ENCODE results near the gene HEXD. TPM values are rescaled to one million over a fixed set of nuclear protein-coding genes. Genes with fewer than 3 reads are reported as not detected.

Gene HEXD
- total RNA-seq, 4 donors from 2014 or later, result 13.9 to 31.9 (median 19.1) TPM

DNA sequence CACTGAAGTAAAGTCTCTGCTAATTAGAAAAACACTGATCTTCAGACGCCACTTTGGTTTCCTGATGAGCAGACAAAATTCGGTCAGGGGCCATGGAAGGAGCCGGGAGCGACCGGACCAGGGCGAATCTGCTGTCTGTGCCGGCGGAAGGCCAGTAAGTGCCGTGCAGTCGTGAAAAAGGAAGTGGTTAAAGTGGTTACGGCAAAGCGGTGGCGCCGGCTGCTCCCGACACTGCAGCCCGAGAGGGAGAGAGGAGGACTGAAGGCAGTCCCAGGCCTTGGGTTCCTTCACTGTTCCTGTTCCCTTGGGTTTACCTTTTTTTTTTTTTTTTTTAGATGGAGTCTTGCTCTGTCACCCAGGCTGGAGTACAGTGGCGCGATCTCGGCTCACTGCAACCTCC lies 17.3 kb upstream of the HEXD start:
- 79 to 93% methylated on average over 11 of the region's 19 CpGs for WGBS, 2 donors (ENCODE audit: low coverage in 1 of 2)
- TF ChIP-seq POLR2A (IDR thresholded peaks at IDR 0.05) (no peak), POLR2AphosphoS5 (IDR thresholded peaks at IDR 0.05) (no peak), EP300 (IDR thresholded peaks at IDR 0.05) (no peak)
- TF ChIP-seq, protein P1, sequence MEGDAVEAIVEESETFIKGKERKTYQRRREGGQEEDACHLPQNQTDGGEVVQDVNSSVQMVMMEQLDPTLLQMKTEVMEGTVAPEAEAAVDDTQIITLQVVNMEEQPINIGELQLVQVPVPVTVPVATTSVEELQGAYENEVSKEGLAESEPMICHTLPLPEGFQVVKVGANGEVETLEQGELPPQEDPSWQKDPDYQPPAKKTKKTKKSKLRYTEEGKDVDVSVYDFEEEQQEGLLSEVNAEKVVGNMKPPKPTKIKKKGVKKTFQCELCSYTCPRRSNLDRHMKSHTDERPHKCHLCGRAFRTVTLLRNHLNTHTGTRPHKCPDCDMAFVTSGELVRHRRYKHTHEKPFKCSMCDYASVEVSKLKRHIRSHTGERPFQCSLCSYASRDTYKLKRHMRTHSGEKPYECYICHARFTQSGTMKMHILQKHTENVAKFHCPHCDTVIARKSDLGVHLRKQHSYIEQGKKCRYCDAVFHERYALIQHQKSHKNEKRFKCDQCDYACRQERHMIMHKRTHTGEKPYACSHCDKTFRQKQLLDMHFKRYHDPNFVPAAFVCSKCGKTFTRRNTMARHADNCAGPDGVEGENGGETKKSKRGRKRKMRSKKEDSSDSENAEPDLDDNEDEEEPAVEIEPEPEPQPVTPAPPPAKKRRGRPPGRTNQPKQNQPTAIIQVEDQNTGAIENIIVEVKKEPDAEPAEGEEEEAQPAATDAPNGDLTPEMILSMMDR (IDR thresholded peaks at IDR 0.05), result no peak
- no peak overlapping the region for H3K4me3 ChIP-seq
- H3K4me1 ChIP-seq, result peaks cover 0 to 33% (median 7%) of the 10 kb centered on the region in 3 donors
- H3K27ac ChIP-seq, result no peak overlapping the region
- no peaks in the 10 kb centered on the region for H3K9me3 ChIP-seq
- H3K27me3 ChIP-seq, result no peaks in the 10 kb centered on the region
- ATAC-seq, result no peak
- H3K36me3 ChIP-seq, result peaks cover 0 to 88% of the 10 kb centered on the region in 2 donors

DNA sequence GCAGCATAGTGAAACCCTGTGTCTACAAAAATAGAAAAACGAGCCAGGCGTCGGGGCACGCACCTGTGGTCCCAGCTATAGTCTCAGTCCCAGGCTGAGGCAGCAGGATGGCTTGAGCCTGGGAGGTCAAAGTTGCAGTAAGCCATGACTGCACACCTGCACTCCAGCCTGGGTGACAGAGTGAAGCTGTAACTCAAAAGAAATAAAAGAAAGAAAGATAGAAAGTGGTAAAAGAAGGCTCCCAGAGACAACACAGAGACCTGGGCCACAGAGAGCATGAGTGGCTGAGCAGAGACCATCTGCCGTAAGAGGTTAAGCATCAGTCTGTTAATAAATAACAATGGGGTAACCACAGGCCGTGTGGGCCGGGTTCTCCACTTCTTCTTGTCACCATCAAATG lies 15.3 kb upstream of the HEXD start:
- 80 to 84% methylated on average over 1 to 7 of the region's 7 CpGs for WGBS, 2 donors (ENCODE audit: low coverage in 1 of 2)
- TF ChIP-seq POLR2A (IDR thresholded peaks at IDR 0.05) (no peak), EP300 (IDR thresholded peaks at IDR 0.05) (no peak), POLR2AphosphoS5 (IDR thresholded peaks at IDR 0.05) (no peak)
- TF ChIP-seq, protein P1 (IDR thresholded peaks at IDR 0.05), result no peak
- no peaks in the 10 kb centered on the region for H3K9me3 ChIP-seq
- H3K36me3 ChIP-seq, result peaks cover 0 to 92% of the 10 kb centered on the region in 2 donors
- H3K4me3 ChIP-seq, result no peak overlapping the region
- no peak overlapping the region for H3K27ac ChIP-seq
- no peaks in the 10 kb centered on the region for H3K27me3 ChIP-seq
- no peak for ATAC-seq
- H3K4me1 ChIP-seq, result peaks cover 0 to 21% (median 7%) of the 10 kb centered on the region in 3 donors

DNA sequence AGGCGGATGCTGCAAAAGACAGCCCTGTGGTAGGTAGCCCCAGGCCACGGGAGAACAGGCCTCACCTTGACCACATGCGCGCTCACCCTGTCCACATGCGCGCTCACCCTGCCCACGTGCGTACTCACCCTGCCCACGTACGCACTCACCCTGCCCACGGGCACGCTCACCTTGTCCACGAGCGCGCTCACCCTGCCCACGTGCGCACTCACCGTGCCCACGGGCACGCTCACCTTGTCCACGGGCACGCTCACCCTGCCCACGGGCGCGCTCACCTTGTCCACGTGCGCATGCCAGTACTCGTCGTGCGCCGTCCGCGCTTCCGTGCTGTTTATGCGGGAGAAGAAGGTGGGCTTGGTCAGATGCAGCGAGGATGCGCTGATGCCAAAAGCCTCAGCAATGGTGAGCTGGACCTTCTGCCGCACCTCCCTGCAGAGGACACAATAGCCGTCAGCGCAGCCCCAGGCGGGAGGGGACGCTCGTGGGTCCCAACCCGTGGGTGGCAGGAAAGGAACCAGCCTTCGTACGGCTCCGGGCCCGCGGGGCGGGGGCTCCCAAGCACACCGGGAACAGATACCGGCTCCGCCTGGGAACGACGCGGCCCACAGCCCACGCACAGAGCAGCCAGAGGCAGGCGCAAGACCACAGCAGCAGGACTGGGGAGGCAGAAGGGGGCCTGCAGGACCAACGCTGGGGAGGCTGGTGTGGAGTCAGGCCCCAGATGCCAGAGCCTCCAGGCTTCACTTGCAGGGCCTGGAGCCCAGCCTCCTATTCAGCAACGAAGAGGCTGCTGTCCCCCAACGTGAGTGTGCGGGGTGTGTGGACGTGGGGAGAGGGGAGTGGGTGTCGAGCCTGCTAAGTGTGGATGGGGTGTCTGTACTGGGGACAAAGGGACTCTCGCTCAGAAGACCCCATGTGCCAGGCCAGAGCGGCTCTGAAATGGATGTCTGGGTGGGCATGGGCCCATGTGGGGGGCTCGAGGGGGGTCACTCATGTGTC lies 14.2 kb upstream of the HEXD start:
- TF ChIP-seq POLR2AphosphoS5 (IDR thresholded peaks at IDR 0.05), result no peak
- 91% methylated on average over 20 to 22 of the region's 67 CpGs for WGBS, 2 donors (ENCODE audit: low coverage in 1 of 2)
- Histone ChIP-seq H3K27ac (no peak overlapping the region), H3K9me3 (no peaks in the 10 kb centered on the region), H3K4me1 (peaks cover 0 to 13% (median 7%) of the 10 kb centered on the region in 3 donors), H3K4me3 (no peak overlapping the region), H3K36me3 (peaks cover 0 to 92% of the 10 kb centered on the region in 2 donors), H3K27me3 (no peaks in the 10 kb centered on the region)
- ATAC-seq, result no peak

DNA sequence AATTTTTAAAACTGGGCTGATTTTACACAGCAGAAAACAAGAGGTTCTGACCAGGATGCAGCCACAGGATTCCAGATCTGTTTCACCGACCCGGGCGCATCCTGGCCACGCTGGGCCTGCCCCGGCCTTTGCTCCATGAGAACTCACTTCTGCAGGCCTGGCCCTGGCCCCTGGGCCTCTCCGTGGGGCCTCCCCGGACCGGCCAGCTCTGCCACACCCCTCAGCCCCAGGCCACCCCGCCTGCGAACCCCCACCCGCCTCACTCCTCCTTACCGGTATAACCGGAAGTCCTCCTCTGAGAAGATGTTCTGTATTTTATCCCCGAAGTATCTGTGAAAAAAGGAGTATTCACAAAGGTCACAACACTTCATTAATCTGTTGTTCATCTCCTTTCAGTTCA lies 13.1 kb upstream of the HEXD start:
- TF ChIP-seq EP300 (IDR thresholded peaks at IDR 0.05) (no peak), POLR2A (IDR thresholded peaks at IDR 0.05) (no peak), POLR2AphosphoS5 (IDR thresholded peaks at IDR 0.05) (no peak)
- TF ChIP-seq, protein P1 (IDR thresholded peaks at IDR 0.05), result no peak
- H3K9me3 ChIP-seq, result no peaks in the 10 kb centered on the region
- 100% methylated on average over 1 of the region's 14 CpGs; no CpG with 5 or more reads in 1 of the 2 donors for WGBS, 2 donors (ENCODE audit: low coverage in 1 of 2)
- H3K27me3 ChIP-seq, result no peaks in the 10 kb centered on the region
- H3K4me1 ChIP-seq, result peaks cover 0 to 3% (median 0%) of the 10 kb centered on the region in 3 donors
- ATAC-seq, result no peak
- H3K27ac ChIP-seq, result no peak overlapping the region
- H3K36me3 ChIP-seq, result peaks cover 0 to 93% of the 10 kb centered on the region in 2 donors
- H3K4me3 ChIP-seq, result no peak overlapping the region

DNA sequence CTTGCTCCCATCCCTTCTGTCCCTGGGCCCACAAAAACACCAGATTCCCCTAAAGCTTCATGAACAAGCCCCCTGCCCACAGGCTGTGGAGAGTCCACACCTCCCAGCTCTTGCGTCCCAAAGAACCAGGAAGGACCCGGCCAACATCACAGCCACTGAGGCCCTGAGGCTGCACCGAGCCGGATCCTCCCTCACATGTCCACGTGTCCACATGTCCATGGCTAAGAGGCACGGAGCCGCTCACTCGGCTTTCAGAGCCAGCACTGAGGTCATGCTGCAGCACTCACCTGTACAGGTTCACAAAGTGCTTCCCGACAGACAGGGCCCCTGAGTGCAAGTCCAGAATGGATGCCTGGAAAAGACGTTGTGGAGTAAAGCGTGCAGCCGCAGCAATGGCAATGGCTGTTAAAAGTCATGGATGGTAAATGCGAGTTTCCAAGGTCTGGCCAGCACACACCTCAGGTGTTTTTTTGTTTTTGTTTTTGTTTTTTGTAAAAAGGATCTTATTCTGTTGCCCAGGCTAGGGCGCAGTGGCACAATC lies 11.9 kb upstream of the HEXD start:
- peaks cover 0 to 94% of the 10 kb centered on the region in 2 donors for H3K36me3 ChIP-seq
- H3K27me3 ChIP-seq, result no peaks in the 10 kb centered on the region
- no peaks in the 10 kb centered on the region for H3K4me1 ChIP-seq
- no peak overlapping the region for H3K4me3 ChIP-seq
- H3K9me3 ChIP-seq, result no peaks in the 10 kb centered on the region
- TF ChIP-seq POLR2AphosphoS5 (IDR thresholded peaks at IDR 0.05), result no peak
- TF ChIP-seq, protein P1 (IDR thresholded peaks at IDR 0.05), result no peak
- no peak for TF ChIP-seq POLR2A (IDR thresholded peaks at IDR 0.05)
- no peak for TF ChIP-seq EP300 (IDR thresholded peaks at IDR 0.05)
- 94 to 98% methylated on average over 6 to 10 of the region's 14 CpGs for WGBS, 2 donors (ENCODE audit: low coverage in 1 of 2)
- ATAC-seq, result no peak
- H3K27ac ChIP-seq, result no peak overlapping the region
